ENCODE measurements around the gene TNP2. TPM values are rescaled to one million over a fixed set of nuclear protein-coding genes. Genes with fewer than 3 reads are reported as not detected.

The TNP2 gene
- polyA plus RNA-seq, 3 donors, result not detected

DNA sequence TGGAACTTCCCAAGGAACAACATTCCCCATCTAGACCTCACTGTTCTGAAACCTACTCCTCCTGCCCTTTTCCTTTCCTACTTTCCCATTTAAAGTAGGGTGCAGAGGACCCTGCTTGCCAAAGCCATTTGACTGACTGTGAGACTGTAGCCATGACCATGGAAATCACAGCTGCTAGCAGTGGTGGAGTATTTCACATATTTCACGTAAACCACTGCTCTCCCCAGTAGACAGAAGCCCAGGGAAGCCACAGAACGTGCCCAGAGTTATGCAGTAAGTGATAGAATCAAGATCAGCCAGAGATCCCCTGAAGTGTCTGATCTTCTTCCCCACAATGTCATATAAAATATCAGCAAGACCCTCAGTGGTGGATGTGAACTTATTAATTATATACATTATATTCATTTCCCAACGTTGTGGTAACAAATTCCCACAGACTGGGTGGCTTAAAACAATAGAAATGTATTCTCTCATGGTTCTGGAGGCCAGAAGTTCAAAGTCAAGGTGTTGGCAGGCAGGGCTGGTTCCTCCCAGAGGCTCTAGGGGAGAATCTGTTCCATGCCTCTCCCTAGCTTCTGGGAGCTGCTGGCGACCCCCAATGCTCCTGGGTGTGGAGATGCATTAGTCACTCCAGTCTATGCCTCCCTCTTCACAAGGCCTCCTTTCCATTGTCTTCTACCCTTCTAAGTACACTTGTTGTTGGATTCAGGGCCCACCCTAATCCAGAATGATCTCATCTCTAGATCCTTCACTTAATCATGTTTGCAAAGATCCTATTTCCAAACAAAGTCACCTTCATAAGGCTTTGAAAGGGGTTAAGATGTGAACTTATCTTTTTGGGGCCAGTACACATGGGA is 32.7 kb upstream of the TNP2 start:
- Mint-ChIP-seq H3K27me3 (ENCODE audit: low read depth in 3 of 3) (peaks cover 5 to 30% (median 29%) of the 10 kb centered on the region in 3 donors), H3K4me1 (peaks cover 37% of the 10 kb centered on the region), H3K36me3 (no peaks in the 10 kb centered on the region), H3K4me3 (no peak overlapping the region), H3K9me3 (peaks cover 0 to 2% (median 0%) of the 10 kb centered on the region in 7 donors), H3K27ac (no peak overlapping the region)
- no peak for TF ChIP-seq CTCF (IDR thresholded peaks at IDR 0.05)
- Histone ChIP-seq H3K9me3 (replicated peaks in 1 of 2; ENCODE audit: control insufficient read depth in 1 of 2, insufficient read depth in 1 of 2, low read length in 2 of 2) (no peaks in the 10 kb centered on the region), H3K4me1 (ENCODE audit: control insufficient read depth in 1 of 2, insufficient read depth in 2 of 2, low read length in 2 of 2) (peaks cover 31 to 36% of the 10 kb centered on the region in 2 donors), H3K27ac (ENCODE audit: low read depth in 1 of 2, low read length in 2 of 2) (no peak overlapping the region), H3K9ac (ENCODE audit: insufficient read depth, low read length, poor library complexity, severe bottlenecking) (no peak overlapping the region), H3K4me2 (replicated peaks; ENCODE audit: extremely low read depth, low read length, poor library complexity, severe bottlenecking) (no peak overlapping the region), H3K36me3 (replicated peaks in 1 of 2; ENCODE audit: control insufficient read depth in 1 of 2, insufficient read depth in 2 of 2, low read length in 2 of 2) (no peaks in the 10 kb centered on the region), H3K79me2 (ENCODE audit: insufficient read depth, low read length) (no peaks in the 10 kb centered on the region), H3K4me3 (replicated peaks in 1 of 3; ENCODE audit: low read depth in 2 of 3, low read length in 3 of 3) (no peak overlapping the region), H4K20me1 (ENCODE audit: insufficient read depth, low read length) (no peaks in the 10 kb centered on the region), H2AFZ (ENCODE audit: insufficient read depth, low read depth, low read length, poor library complexity, severe bottlenecking) (no peak overlapping the region), H3K27me3 (ENCODE audit: control insufficient read depth in 2 of 2, insufficient read depth in 2 of 2, low read length in 2 of 2) (peaks cover 0 to 5% of the 10 kb centered on the region in 2 donors)
- intact Hi-C loops (cut with micrococcal nuclease), result no loop called here
- DNase-seq, result no peak
- no CpG with 5 or more reads among the region's 4 CpGs for WGBS (ENCODE audit: insufficient coverage)

DNA sequence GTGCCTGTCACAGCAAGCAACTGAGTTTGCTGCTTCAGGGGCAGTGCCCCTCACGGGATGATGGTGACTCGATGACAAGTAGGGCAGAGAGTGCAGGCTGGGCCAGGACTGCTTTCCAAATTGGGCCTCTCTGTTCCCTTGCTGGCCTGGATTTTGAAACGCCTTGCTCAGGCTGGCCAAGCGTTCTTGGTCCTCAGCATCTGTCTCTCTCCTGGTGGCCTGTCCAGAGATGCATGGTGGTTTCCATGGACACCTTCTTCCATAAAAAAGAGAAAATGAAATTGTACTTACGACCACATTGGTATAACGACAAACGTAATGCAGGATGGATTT is 31.4 kb upstream of the TNP2 start:
- no peak overlapping the region for H3K27ac Mint-ChIP-seq
- H3K4me3 ChIP-seq (replicated peaks in 1 of 3; ENCODE audit: low read depth in 2 of 3, low read length in 3 of 3), result no peak overlapping the region
- H3K27me3 ChIP-seq (ENCODE audit: control insufficient read depth in 2 of 2, insufficient read depth in 2 of 2, low read length in 2 of 2), result peaks cover 0 to 6% of the 10 kb centered on the region in 2 donors
- H3K36me3 ChIP-seq (replicated peaks in 1 of 2; ENCODE audit: control insufficient read depth in 1 of 2, insufficient read depth in 2 of 2, low read length in 2 of 2), result no peaks in the 10 kb centered on the region
- no peak for TF ChIP-seq CTCF (IDR thresholded peaks at IDR 0.05)
- peaks cover 11 to 34% (median 29%) of the 10 kb centered on the region in 3 donors for H3K27me3 Mint-ChIP-seq (ENCODE audit: low read depth in 3 of 3)
- no peaks in the 10 kb centered on the region for H3K79me2 ChIP-seq (ENCODE audit: insufficient read depth, low read length)
- H3K9me3 ChIP-seq (replicated peaks in 1 of 2; ENCODE audit: control insufficient read depth in 1 of 2, insufficient read depth in 1 of 2, low read length in 2 of 2), result no peaks in the 10 kb centered on the region
- no peak overlapping the region for H3K4me3 Mint-ChIP-seq
- H3K4me1 ChIP-seq (ENCODE audit: control insufficient read depth in 1 of 2, insufficient read depth in 2 of 2, low read length in 2 of 2), result peaks cover 21 to 25% of the 10 kb centered on the region in 2 donors
- H3K9me3 Mint-ChIP-seq, result peaks cover 0 to 2% (median 0%) of the 10 kb centered on the region in 7 donors
- no peaks in the 10 kb centered on the region for H3K36me3 Mint-ChIP-seq
- H3K4me1 Mint-ChIP-seq, result peaks cover 29% of the 10 kb centered on the region
- H3K27ac ChIP-seq (ENCODE audit: low read depth in 1 of 2, low read length in 2 of 2), result no peak overlapping the region
- no peak overlapping the region for H3K4me2 ChIP-seq (replicated peaks; ENCODE audit: extremely low read depth, low read length, poor library complexity, severe bottlenecking)
- no peak overlapping the region for H2AFZ ChIP-seq (ENCODE audit: insufficient read depth, low read depth, low read length, poor library complexity, severe bottlenecking)
- no peak overlapping the region for H3K9ac ChIP-seq (ENCODE audit: insufficient read depth, low read length, poor library complexity, severe bottlenecking)
- intact Hi-C loops (cut with micrococcal nuclease), result no loop called here
- no peak for DNase-seq
- no peaks in the 10 kb centered on the region for H4K20me1 ChIP-seq (ENCODE audit: insufficient read depth, low read length)
- WGBS (ENCODE audit: insufficient coverage), result 95% methylated on average over 5 of the region's 7 CpGs

Data from CD14-positive monocyte (primary cell).